NCI-H2081 (cell line): ENCODE data around the gene ICAM1.

ENCODE experiments used
- DNase-seq, 2 experiments: peaks; one replicate each; lab custom pipeline; 2025; lab: John Stamatoyannopoulos, UW

The ICAM1 gene

GRCh38 chr19:10243606-10244005 is 27.3 kb upstream of the ICAM1 start:
- no peak for DNase-seq

GRCh38 chr19:10245189-10245939 is 25.6 kb upstream of the ICAM1 start:
- no peak for DNase-seq

- no peak for DNase-seq
Observed at GRCh38 chr19:10246511-10246910, 24.4 kb upstream of the ICAM1 start.

GRCh38 chr19:10251792-10252694 is 18.9 kb upstream of the ICAM1 start, which contains the start of gene MRPL4:
TSS of gene MRPL4 (plus strand) at chr19:10252214. CDS start at chr19:10252254, 40 bp downstream.
- peak; percentile 96 to 99 for DNase-seq

GRCh38 chr19:10252707-10253106 is 18.2 kb upstream of the ICAM1 start:
- DNase-seq: no peak

GRCh38 chr19:10254244-10254643 is 16.7 kb upstream of the ICAM1 start:
- no peak for DNase-seq

- DNase-seq: no peak
Observed at GRCh38 chr19:10255358-10255757, 15.6 kb upstream of the ICAM1 start.

GRCh38 chr19:10256551-10256950 is 14.4 kb upstream of the ICAM1 start:
- DNase-seq: no peak

- no peak for DNase-seq
Observed at GRCh38 chr19:10256970-10257615, 13.8 kb upstream of the ICAM1 start.

- DNase-seq: no peak
Observed at GRCh38 chr19:10258080-10258710, 12.7 kb upstream of the ICAM1 start.

- peak; percentile 73 to 86 for DNase-seq
Observed at GRCh38 chr19:10259162-10259905, 11.6 kb upstream of the ICAM1 start.

GRCh38 chr19:10260141-10260584 is 10.8 kb upstream of the ICAM1 start:
- DNase-seq: no peak

GRCh38 chr19:10262771-10263170 is 8.1 kb upstream of the ICAM1 start:
- no peak for DNase-seq

- DNase-seq: no peak
Observed at GRCh38 chr19:10266706-10267105, 4.2 kb upstream of the ICAM1 start.

GRCh38 chr19:10268071-10268470 is 2.8 kb upstream of the ICAM1 start:
- DNase-seq: no peak

- DNase-seq: peak; percentile 66 to 67
Observed at GRCh38 chr19:10269333-10270179, 1.4 kb upstream of the ICAM1 start.

GRCh38 chr19:10270180-10270615 is 722 bp upstream of the ICAM1 start:
- DNase-seq: no peak

- DNase-seq: no peak
Observed at GRCh38 chr19:10271543-10272086, 695 bp downstream of the ICAM1 start.

- DNase-seq: no peak
Observed at GRCh38 chr19:10274589-10274988, 3.7 kb downstream of the ICAM1 start.
